ENCODE data around the gene SLC48A1.

DNA sequence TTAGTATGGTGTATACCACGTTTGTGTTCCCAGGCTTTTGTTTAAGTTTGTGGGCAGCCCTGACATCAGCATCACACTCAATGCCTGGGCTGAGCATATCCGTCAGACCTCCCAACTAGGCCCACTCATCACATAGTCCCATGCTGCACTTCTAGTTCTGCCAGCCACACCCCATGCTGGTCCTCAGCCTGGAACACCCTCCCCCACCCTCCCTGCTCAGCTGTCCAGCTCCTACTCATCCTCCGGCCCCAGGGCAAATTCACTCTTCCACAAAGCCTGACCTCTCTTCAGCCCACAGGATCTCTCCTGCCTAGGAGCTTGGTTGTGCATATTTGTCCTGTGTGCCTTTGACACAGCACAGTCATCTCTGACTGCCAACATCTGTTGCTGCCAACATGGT, 43.8 kb upstream of the SLC48A1 start:
- TF ChIP-seq POLR2A (IDR thresholded peaks at IDR 0.05) (no peak), POLR2AphosphoS5 (IDR thresholded peaks at IDR 0.05) (no peak), EP300 (IDR thresholded peaks at IDR 0.05) (no peak)
- TF ChIP-seq, protein P1, sequence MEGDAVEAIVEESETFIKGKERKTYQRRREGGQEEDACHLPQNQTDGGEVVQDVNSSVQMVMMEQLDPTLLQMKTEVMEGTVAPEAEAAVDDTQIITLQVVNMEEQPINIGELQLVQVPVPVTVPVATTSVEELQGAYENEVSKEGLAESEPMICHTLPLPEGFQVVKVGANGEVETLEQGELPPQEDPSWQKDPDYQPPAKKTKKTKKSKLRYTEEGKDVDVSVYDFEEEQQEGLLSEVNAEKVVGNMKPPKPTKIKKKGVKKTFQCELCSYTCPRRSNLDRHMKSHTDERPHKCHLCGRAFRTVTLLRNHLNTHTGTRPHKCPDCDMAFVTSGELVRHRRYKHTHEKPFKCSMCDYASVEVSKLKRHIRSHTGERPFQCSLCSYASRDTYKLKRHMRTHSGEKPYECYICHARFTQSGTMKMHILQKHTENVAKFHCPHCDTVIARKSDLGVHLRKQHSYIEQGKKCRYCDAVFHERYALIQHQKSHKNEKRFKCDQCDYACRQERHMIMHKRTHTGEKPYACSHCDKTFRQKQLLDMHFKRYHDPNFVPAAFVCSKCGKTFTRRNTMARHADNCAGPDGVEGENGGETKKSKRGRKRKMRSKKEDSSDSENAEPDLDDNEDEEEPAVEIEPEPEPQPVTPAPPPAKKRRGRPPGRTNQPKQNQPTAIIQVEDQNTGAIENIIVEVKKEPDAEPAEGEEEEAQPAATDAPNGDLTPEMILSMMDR (IDR thresholded peaks at IDR 0.05): no peak
